Measurements from ENCODE around the gene LCE2B. TPM values are rescaled to one million over a fixed set of nuclear protein-coding genes. Genes with fewer than 3 reads are reported as not detected.

Gene LCE2B
- total RNA-seq, 4 donors from 2014 or later: not detected

DNA sequence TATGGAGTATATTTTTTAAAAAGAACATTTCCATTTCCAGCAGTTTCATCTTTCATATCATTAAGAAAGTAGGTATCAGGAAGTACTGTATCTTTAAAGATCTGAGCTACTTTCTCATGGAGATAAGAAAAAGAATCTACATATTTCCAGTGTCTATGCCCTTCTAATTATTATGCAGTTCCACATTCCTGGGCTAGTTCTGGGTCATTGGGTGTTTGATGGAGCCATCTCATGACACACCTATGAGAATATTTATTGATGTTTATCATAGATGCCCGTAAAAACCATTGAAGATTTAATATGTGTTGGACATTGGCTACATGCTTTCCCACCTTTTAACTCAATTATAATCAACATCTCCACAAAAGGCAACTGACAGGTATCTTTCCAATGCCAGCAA is 43.1 kb downstream of the LCE2B start:
- intact Hi-C loops (cut with DNase I): no loop called here
- Histone ChIP-seq H3K9me3 (no peaks in the 10 kb centered on the region), H3K4me3 (replicated peaks in 1 of 3) (no peak overlapping the region), H3K4me1 (no peaks in the 10 kb centered on the region), H3K27me3 (no peaks in the 10 kb centered on the region), H3K36me3 (no peaks in the 10 kb centered on the region), H3K27ac (no peak overlapping the region)
- no peak for DNase-seq
- TF ChIP-seq, protein P1, sequence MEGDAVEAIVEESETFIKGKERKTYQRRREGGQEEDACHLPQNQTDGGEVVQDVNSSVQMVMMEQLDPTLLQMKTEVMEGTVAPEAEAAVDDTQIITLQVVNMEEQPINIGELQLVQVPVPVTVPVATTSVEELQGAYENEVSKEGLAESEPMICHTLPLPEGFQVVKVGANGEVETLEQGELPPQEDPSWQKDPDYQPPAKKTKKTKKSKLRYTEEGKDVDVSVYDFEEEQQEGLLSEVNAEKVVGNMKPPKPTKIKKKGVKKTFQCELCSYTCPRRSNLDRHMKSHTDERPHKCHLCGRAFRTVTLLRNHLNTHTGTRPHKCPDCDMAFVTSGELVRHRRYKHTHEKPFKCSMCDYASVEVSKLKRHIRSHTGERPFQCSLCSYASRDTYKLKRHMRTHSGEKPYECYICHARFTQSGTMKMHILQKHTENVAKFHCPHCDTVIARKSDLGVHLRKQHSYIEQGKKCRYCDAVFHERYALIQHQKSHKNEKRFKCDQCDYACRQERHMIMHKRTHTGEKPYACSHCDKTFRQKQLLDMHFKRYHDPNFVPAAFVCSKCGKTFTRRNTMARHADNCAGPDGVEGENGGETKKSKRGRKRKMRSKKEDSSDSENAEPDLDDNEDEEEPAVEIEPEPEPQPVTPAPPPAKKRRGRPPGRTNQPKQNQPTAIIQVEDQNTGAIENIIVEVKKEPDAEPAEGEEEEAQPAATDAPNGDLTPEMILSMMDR (IDR thresholded peaks at IDR 0.05): no peak
- no peak for TF ChIP-seq POLR2A (IDR thresholded peaks at IDR 0.05)
- 75 to 92% methylated on average over 1 of the region's 1 CpG for WGBS, 2 donors

DNA sequence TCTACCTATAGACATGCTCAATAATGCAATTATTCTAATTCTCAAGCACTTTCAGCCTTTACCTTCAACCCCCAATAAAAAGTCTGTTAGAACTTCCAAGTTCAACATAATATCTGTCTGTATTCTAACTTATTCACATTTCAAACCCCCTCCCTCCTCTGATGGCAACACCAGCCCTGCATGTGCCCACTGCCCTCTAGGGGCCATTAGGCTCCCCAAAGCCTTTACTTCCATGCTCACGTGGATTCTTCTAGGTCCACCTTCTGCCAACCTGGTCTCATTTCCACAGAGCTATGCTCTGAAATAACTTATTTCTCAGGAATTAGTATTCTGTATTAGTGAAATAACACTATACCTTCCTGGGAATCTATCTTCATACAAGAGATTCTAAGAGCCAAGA is 49.7 kb downstream of the LCE2B start:
- intact Hi-C loops (cut with DNase I): no loop called here
- Histone ChIP-seq H3K4me3 (replicated peaks in 1 of 3) (no peak overlapping the region), H3K27ac (no peak overlapping the region), H3K4me1 (no peaks in the 10 kb centered on the region), H3K36me3 (no peaks in the 10 kb centered on the region), H3K27me3 (no peaks in the 10 kb centered on the region), H3K9me3 (no peaks in the 10 kb centered on the region)
- DNase-seq: no peak
- TF ChIP-seq POLR2A (IDR thresholded peaks at IDR 0.05): no peak
- TF ChIP-seq, protein P1 (IDR thresholded peaks at IDR 0.05): no peak
- WGBS, 2 donors: 20 to 32% methylated on average over 1 of the region's 1 CpG

Other genes starting within 250 kb of the LCE2B start
- not detected for gene LCE5A, start 175.3 kb upstream of the LCE2B start, total RNA-seq
- gene CRCT1, start 171.6 kb upstream of the LCE2B start, total RNA-seq: not detected
- not detected for gene LCE3E, start 119.3 kb upstream of the LCE2B start, total RNA-seq
- not detected for gene LCE3D, start 105.6 kb upstream of the LCE2B start, total RNA-seq
- not detected for gene LCE3C, start 85.9 kb upstream of the LCE2B start, total RNA-seq
- not detected for gene LCE3B, start 72.3 kb upstream of the LCE2B start, total RNA-seq
- gene LCE3A, start 63.0 kb upstream of the LCE2B start, total RNA-seq: not detected
- not detected for gene LCE2D, start 22.7 kb upstream of the LCE2B start, total RNA-seq
- 10 to 100 TPM in 1 of 4 donors, not detected in 3; 17.6 TPM for gene LCE2C, start 10.8 kb upstream of the LCE2B start, total RNA-seq
- gene LCE2A, start 12.2 kb downstream of the LCE2B start, total RNA-seq: not detected
- not detected for gene LCE4A, start 22.0 kb downstream of the LCE2B start, total RNA-seq
- not detected for gene KPRP, start 71.9 kb downstream of the LCE2B start, total RNA-seq
- gene LCE1F, start 89.0 kb downstream of the LCE2B start, total RNA-seq: not detected
- gene LCE1E, start 100.1 kb downstream of the LCE2B start, total RNA-seq: not detected
- gene LCE1D, start 110.6 kb downstream of the LCE2B start, total RNA-seq: not detected
- not detected for gene LCE1C, start 120.5 kb downstream of the LCE2B start, total RNA-seq
- gene LCE1B, start 125.8 kb downstream of the LCE2B start, total RNA-seq: not detected
- gene LCE1A, start 141.3 kb downstream of the LCE2B start, total RNA-seq: not detected
- gene LCE6A, start 156.7 kb downstream of the LCE2B start, total RNA-seq: not detected
- not detected for gene LCE7A, start 173.9 kb downstream of the LCE2B start, total RNA-seq
- 1 to 10 TPM in 1 of 4 donors, not detected in 3; 2.6 TPM for gene SMCP, start 192.2 kb downstream of the LCE2B start, total RNA-seq
- gene IVL, start 222.4 kb downstream of the LCE2B start, total RNA-seq: not detected

Measured in thyroid gland (tissue), 4 donors.